GM18511 (cell line): ENCODE results near the gene DNPEP.
"Not testable (repeated sequence)": the region's sequence is repeated elsewhere in the genome, so short reads cannot be mapped to it uniquely, and the experiment has no call there.

Experiments
- ATAC-seq: cut with Tn5 transposase; IDR thresholded peaks from one replicate; pipeline ENCODE4 v1.9.1; 2021; ENCODE audit warnings: mild to moderate bottlenecking, moderate library complexity; ENCODE audit not compliant: unreplicated experiment

Gene DNPEP

GRCh38 chr2:219419331-219420197 lies 31.9 kb upstream of the DNPEP start:
- ATAC-seq: no peak

- ATAC-seq: no peak
Measured at GRCh38 chr2:219419012-219419324, 31.3 kb upstream of the DNPEP start.

- no peak for ATAC-seq
Measured at GRCh38 chr2:219418155-219419011, 30.7 kb upstream of the DNPEP start, which contains the start of gene DES. DES (plus strand) TSS chr2:219418377; CDS start chr2:219418463, 86 bp downstream.

- ATAC-seq: no peak
Measured at GRCh38 chr2:219417374-219417773, 29.7 kb upstream of the DNPEP start.

GRCh38 chr2:219416938-219417337 lies 29.2 kb upstream of the DNPEP start:
- ATAC-seq: no peak

- ATAC-seq: no peak
Measured at GRCh38 chr2:219416235-219416602, 28.5 kb upstream of the DNPEP start.

GRCh38 chr2:219415580-219416234 lies 28.0 kb upstream of the DNPEP start:
- ATAC-seq: no peak

GRCh38 chr2:219414857-219415256 lies 27.1 kb upstream of the DNPEP start:
- ATAC-seq: no peak

- no peak for ATAC-seq
Measured at GRCh38 chr2:219410390-219410789, 22.7 kb upstream of the DNPEP start.

- no peak for ATAC-seq
Measured at GRCh38 chr2:219409619-219410018, 21.9 kb upstream of the DNPEP start.

GRCh38 chr2:219408631-219409030 lies 20.9 kb upstream of the DNPEP start:
- ATAC-seq: no peak

- no peak for ATAC-seq
Measured at GRCh38 chr2:219408204-219408603, 20.5 kb upstream of the DNPEP start.

- ATAC-seq: not testable (repeated sequence)
Measured at GRCh38 chr2:219407343-219407742, 19.6 kb upstream of the DNPEP start.

GRCh38 chr2:219406861-219407230 lies 19.1 kb upstream of the DNPEP start:
- ATAC-seq: no peak

- no peak for ATAC-seq
Measured at GRCh38 chr2:219405958-219406860, 18.5 kb upstream of the DNPEP start.

GRCh38 chr2:219405451-219405850 lies 17.7 kb upstream of the DNPEP start:
- no peak for ATAC-seq

GRCh38 chr2:219404954-219405353 lies 17.2 kb upstream of the DNPEP start:
- ATAC-seq: no peak

GRCh38 chr2:219404291-219404910 lies 16.7 kb upstream of the DNPEP start:
- ATAC-seq: no peak

- ATAC-seq: no peak
Measured at GRCh38 chr2:219403861-219404260, 16.1 kb upstream of the DNPEP start.
